HL-60 (cell line): Measurements from ENCODE around the gene MRPL48.
"Not testable (repeated sequence)": the region's sequence is repeated elsewhere in the genome, so short reads cannot be mapped to it uniquely, and the experiment has no call there.

Source experiments
- DNase-seq, 2 experiments: peaks; one replicate each; pipeline ENCODE4 v3.0.0-alpha.2; 2010 to 2020; ENCODE audit warnings: low read depth in 1 of 2, low spot score in 1 of 2
- H3K27ac ChIP-seq: fragments of 250-450 bp; sonication (Bioruptor Pico); replicated peaks from 2 replicates; pipeline ENCODE4 v1.5.1; 2020; ENCODE audit warnings: mild to moderate bottlenecking, moderate library complexity
- H3K27me3 ChIP-seq: fragments of 250-450 bp; sonication (Bioruptor Pico); 2 replicates; pipeline ENCODE4 v1.5.1; 2021; ENCODE audit warnings: mild to moderate bottlenecking, moderate library complexity; ENCODE audit not compliant: insufficient read depth, poor library complexity, severe bottlenecking
- H3K4me3 ChIP-seq: replicated peaks from 2 replicates; pipeline ENCODE4 v1.5.1; 2011; ENCODE audit warnings: mild to moderate bottlenecking, control low read depth, low read length; ENCODE audit not compliant: insufficient read depth
- CTCF ChIP-seq: IDR thresholded peaks from one replicate; pipeline ENCODE4 v1.5.1; 2011; ENCODE audit warnings: low read length, control low read depth, inconsistent platforms; ENCODE audit not compliant: insufficient read depth
- GABPA ChIP-seq: IDR thresholded peaks from 2 replicates; pipeline ENCODE4 v1.6.1; 2012; ENCODE audit warnings: low read depth
- POLR2AphosphoS5 ChIP-seq: IDR thresholded peaks from 2 replicates; pipeline ENCODE4 v1.6.1; 2012; ENCODE audit warnings: low read depth
- REST ChIP-seq: IDR thresholded peaks from 2 replicates; pipeline ENCODE4 v1.6.1; 2012; ENCODE audit warnings: low read depth; ENCODE audit not compliant: insufficient replicate concordance
- SPI1 ChIP-seq: IDR thresholded peaks from 2 replicates; pipeline ENCODE4 v1.6.1; 2012; ENCODE audit warnings: low read depth, mild to moderate bottlenecking, borderline replicate concordance

Gene MRPL48

DNA sequence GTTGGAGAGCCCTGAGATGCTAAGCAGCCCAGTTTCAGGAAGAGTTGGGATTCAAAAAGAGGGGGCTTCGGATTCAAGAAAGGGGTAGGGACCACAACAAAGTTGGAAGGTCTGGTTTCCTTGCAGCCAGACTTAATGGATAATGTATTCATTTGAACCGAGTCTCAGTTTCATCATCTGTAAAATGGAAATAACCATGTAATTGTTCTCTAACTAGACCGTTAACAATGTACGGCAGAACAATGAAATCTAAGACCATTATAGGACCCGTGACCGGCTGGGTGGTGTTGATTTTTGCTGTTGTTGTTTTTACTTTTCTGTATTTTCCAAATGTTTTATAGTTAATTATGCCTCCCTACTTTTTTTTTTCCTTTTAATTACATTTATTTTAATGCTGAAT lies 6.4 kb upstream of the MRPL48 start:
- TF ChIP-seq REST (no peak), POLR2AphosphoS5 (no peak), CTCF (no peak), SPI1 (no peak), GABPA (no peak)
- H3K27me3 ChIP-seq, result no peaks in the 10 kb centered on the region
- no peak overlapping the region for H3K27ac ChIP-seq
- no peak overlapping the region for H3K4me3 ChIP-seq
- no peak for DNase-seq

DNA sequence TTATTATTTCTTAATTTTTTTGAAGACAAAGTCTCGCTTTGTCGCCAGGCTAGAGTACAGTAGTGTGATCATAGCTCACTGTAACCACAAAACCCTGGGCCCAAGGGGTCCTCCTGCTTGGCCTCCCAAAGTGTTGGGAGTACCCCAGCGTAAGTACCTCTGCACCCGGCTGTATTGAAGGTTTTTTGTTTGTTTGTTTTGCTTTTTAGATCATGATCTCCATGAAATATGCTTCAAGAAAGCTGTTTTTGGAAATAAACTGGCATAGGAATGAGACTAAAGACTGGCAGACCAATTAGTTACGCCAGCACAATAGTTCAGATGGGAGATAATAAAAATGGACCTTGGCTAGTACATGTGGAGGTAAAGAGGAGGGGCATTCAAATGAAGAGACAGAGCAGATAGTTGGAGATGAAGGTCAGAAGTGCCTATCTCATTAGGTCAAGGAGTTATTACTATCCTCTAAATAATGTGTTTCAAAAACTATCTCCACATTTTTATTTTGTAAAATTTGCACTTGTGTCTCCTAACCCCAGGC lies 4.1 kb upstream of the MRPL48 start:
- no peak for DNase-seq
- Histone ChIP-seq H3K27me3 (no peaks in the 10 kb centered on the region), H3K4me3 (no peak overlapping the region), H3K27ac (no peak overlapping the region)
- no peak for TF ChIP-seq CTCF
- no peak for TF ChIP-seq REST
- no peak for TF ChIP-seq SPI1
- no peak for TF ChIP-seq GABPA
- TF ChIP-seq POLR2AphosphoS5, result no peak

DNA sequence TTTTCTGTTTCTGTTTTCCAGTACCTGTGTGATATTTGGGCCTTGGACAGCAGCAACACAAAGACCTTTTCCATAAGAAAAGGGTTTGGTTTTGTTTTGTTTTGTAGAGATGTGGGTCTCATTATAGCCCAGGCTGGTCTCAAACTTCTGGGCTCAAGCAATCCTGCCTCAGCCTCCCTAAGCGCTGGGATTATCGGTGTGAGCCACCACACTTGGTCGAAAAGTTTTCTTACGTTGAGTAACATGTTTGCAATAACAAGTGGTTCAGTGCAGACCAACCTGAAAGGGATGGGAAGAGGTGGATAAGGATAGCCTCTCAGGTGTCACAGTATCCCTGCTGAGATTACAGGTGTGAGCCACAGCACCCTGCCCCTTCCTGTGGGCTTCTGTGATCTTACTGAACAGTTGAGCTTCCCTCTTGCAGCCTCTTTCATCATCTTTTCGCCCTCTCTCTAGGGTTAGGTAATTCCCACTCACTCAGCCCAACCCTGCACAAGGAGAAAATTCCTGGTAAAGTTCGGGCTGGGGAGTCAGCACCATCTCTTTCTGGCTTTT lies 3.5 kb upstream of the MRPL48 start:
- peak overlapping the region; percentile 35 for H3K27ac ChIP-seq
- DNase-seq, result peak; percentile 43 to 63
- TF ChIP-seq SPI1, result no peak

GRCh38 chr11:73784734-73785133 lies 2.9 kb upstream of the MRPL48 start:
- DNase-seq, result no peak
- Histone ChIP-seq H3K27me3 (no peaks in the 10 kb centered on the region), H3K27ac (peak overlapping the region; percentile 35), H3K4me3 (no peak overlapping the region)
- TF ChIP-seq SPI1 (no peak), CTCF (no peak), GABPA (no peak)

More for the DNA sequence above, 3.5 kb upstream of the MRPL48 start:
- Histone ChIP-seq H3K27me3 (no peaks in the 10 kb centered on the region), H3K4me3 (no peak overlapping the region)

DNA sequence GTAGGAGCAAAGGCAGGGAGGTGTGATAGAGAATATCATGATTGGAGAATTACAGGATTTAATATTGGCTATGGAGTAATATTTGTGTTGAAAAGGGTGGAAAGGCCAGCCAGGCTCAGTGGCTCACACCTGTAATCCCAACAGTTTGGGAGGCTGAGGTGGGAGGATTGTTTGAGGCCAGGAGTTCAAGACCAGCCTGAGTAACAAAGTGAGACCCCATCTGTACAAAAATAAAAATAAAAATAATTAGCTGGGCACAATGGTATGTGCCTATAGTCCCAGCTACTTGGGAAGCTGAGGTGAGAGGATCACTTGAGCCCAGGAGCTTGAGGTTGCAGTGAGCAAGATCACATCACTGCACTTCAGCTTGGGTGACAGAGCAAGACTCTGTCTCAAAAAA lies 2.2 kb upstream of the MRPL48 start:
- not testable (repeated sequence) for H3K4me3 ChIP-seq, H3K27me3 ChIP-seq, DNase-seq, H3K27ac ChIP-seq
